ENCODE results near the gene KIFBP. TPM values are rescaled to one million over a fixed set of nuclear protein-coding genes. Genes with fewer than 3 reads are reported as not detected.

KIFBP gene
- total RNA-seq, 1 donor from 2014 or later = 43.2 TPM

DNA sequence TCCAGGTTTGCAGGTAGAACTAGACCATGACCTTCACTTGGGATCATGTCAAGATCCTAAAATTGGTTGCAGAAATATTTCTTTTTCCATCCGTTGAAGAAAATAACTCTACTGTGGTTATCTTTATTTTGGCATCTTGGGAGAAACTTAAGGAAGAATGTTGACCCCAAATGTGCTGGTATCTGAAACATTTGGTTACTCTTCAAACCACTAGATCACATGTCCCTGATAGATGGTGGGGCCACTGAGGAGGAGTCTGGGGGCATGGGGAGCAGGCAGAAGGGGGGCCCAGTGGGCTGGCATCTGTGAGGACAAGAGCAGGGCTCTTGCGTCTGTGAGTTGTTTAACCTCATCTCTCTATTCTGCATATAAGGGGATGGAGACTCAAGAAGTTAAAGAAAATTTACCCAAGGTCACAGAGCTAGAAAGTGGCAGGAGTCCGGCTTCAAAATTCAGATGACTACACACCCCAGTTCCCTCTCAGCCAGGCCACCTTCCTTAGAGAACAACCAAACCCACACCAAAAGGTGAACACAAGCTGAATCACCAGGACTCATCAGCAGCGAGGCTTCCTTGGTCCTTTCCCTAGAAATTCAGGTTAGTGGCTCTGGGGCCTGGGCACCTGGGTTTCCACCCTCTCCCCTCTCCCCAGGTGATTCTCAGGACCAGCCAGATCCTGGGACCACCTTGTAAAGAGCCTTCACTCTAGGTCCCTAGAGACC, 58.7 kb downstream of the KIFBP start:
- no peak for TF ChIP-seq CTCF (IDR thresholded peaks at IDR 0.05)
- H3K27ac Mint-ChIP-seq (ENCODE audit: unreplicated experiment) = peak overlapping the region; percentile 61
- DNase-seq (ENCODE audit: low spot score) = no peak
- no peaks in the 10 kb centered on the region for H3K27me3 Mint-ChIP-seq (ENCODE audit: low read depth)
- H3K4me1 Mint-ChIP-seq (ENCODE audit: low read depth) = peaks cover 4% of the 10 kb centered on the region
- no peaks in the 10 kb centered on the region for H3K9me3 Mint-ChIP-seq (ENCODE audit: low read depth)
- no peaks in the 10 kb centered on the region for H3K36me3 Mint-ChIP-seq (ENCODE audit: low read depth)
- no peak overlapping the region for H3K4me3 Mint-ChIP-seq (ENCODE audit: unreplicated experiment)

DNA sequence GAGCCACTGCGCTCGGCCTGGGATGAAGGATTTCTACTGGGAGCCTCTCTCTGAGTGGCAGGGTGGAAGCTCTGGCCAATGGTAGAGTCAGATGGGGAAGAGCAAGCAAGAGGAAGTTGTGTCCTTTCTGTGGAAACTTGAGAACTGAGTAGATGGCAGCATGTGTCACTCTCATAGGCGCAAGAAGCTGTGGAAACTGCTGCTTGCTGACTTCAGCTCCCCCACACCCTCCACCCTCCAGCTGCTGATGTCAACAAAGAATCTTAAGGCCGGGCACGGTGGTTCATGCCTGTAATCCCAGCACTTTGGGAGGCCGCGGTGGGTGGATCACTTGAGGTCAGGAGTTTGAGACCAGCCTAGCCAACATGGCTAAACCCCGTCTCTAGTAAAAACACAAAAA, 59.5 kb downstream of the KIFBP start:
- Mint-ChIP-seq H3K27ac (ENCODE audit: unreplicated experiment) (no peak overlapping the region), H3K4me1 (ENCODE audit: low read depth) (peaks cover 4% of the 10 kb centered on the region), H3K4me3 (ENCODE audit: unreplicated experiment) (no peak overlapping the region), H3K36me3 (ENCODE audit: low read depth) (no peaks in the 10 kb centered on the region), H3K9me3 (ENCODE audit: low read depth) (no peaks in the 10 kb centered on the region), H3K27me3 (ENCODE audit: low read depth) (no peaks in the 10 kb centered on the region)
- no peak for DNase-seq (ENCODE audit: low spot score)
- TF ChIP-seq CTCF (IDR thresholded peaks at IDR 0.05) = no peak

- Mint-ChIP-seq H3K36me3 (ENCODE audit: low read depth) (no peaks in the 10 kb centered on the region), H3K4me1 (ENCODE audit: low read depth) (peaks cover 4% of the 10 kb centered on the region)
Measured at GRCh38 chr10:69049566-69049961, 61.0 kb downstream of the KIFBP start.

DNA sequence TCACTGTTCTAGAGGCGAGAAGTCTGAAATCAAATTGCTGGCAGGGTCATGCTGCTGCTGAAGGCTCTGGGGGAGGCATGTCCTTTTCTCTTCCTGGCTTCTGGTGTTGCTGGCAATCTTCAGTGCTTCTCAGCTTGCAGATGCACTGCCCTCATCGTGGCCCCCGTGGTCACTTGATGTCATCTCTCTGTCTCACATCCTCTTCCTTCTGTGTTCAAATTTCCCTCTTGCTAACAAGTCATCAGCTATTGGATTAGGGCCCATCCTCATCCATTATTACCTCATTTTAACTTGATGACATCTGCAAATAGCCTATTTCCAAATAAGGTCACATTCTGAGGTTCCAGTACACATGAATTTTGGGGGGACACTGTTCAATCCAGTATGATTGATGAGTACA, 62.7 kb downstream of the KIFBP start:
- H3K9me3 Mint-ChIP-seq (ENCODE audit: low read depth) = no peaks in the 10 kb centered on the region
- no peaks in the 10 kb centered on the region for H3K36me3 Mint-ChIP-seq (ENCODE audit: low read depth)
- no peak for DNase-seq (ENCODE audit: low spot score)
- no peak for TF ChIP-seq CTCF (IDR thresholded peaks at IDR 0.05)
- no peak overlapping the region for H3K4me3 Mint-ChIP-seq (ENCODE audit: unreplicated experiment)
- H3K27me3 Mint-ChIP-seq (ENCODE audit: low read depth) = no peaks in the 10 kb centered on the region
- no peak overlapping the region for H3K27ac Mint-ChIP-seq (ENCODE audit: unreplicated experiment)
- peaks cover 4% of the 10 kb centered on the region for H3K4me1 Mint-ChIP-seq (ENCODE audit: low read depth)

More at GRCh38 chr10:69049566-69049961, 61.0 kb downstream of the KIFBP start:
- TF ChIP-seq CTCF (IDR thresholded peaks at IDR 0.05) = no peak
- H3K27ac Mint-ChIP-seq (ENCODE audit: unreplicated experiment) = no peak overlapping the region
- DNase-seq (ENCODE audit: low spot score) = no peak
- H3K9me3 Mint-ChIP-seq (ENCODE audit: low read depth) = no peaks in the 10 kb centered on the region
- no peaks in the 10 kb centered on the region for H3K27me3 Mint-ChIP-seq (ENCODE audit: low read depth)
- no peak overlapping the region for H3K4me3 Mint-ChIP-seq (ENCODE audit: unreplicated experiment)

- H3K36me3 Mint-ChIP-seq (ENCODE audit: low read depth) = no peaks in the 10 kb centered on the region
- H3K27me3 Mint-ChIP-seq (ENCODE audit: low read depth) = no peaks in the 10 kb centered on the region
- no peak for TF ChIP-seq CTCF (IDR thresholded peaks at IDR 0.05)
- no peak overlapping the region for H3K27ac Mint-ChIP-seq (ENCODE audit: unreplicated experiment)
- peaks cover 4% of the 10 kb centered on the region for H3K4me1 Mint-ChIP-seq (ENCODE audit: low read depth)
- no peak overlapping the region for H3K4me3 Mint-ChIP-seq (ENCODE audit: unreplicated experiment)
- H3K9me3 Mint-ChIP-seq (ENCODE audit: low read depth) = no peaks in the 10 kb centered on the region
- no peak for DNase-seq (ENCODE audit: low spot score)
Measured at GRCh38 chr10:69051710-69052487, 63.3 kb downstream of the KIFBP start.
